HepG2 (cell line): ENCODE measurements around the gene LRRC8D. TPM values are rescaled to one million over a fixed set of nuclear protein-coding genes. Genes with fewer than 3 reads are reported as not detected.
A peak's percentile ranks its signal among the peaks of the same experiment; 100 is the strongest.

ENCODE experiments used
- CBX2 ChIP-seq, 2 experiments: fragments of 200-600 bp in 1 of 2; sonication (generic); formaldehyde crosslinking in 1 of 2; IDR thresholded peaks; 2 replicates each; pipeline versions ENCODE4 v1.7.0 to v1.8.1; 2018 to 2022; ENCODE audit warnings: low read depth in 2 of 2, low read length in 1 of 2, mild to moderate bottlenecking in 1 of 2, missing genetic modification reagents in 1 of 2
- DNMT1 ChIP-seq: sonication (generic); formaldehyde crosslinking; IDR thresholded peaks from 2 replicates; pipeline ENCODE4 v1.5.1; 2020; ENCODE audit warnings: mild to moderate bottlenecking, missing genetic modification reagents
- FOSL2 ChIP-seq: sonication (generic); formaldehyde crosslinking; IDR thresholded peaks from 2 replicates; pipeline ENCODE4 v1.4.0; 2020; ENCODE audit warnings: missing genetic modification reagents
- GATAD2A ChIP-seq: IDR thresholded peaks from 2 replicates; pipeline ENCODE4 v1.6.1; 2016
- GTF3A ChIP-seq: sonication (generic); formaldehyde crosslinking; conservative IDR thresholded peaks from 2 replicates; pipeline ENCODE4 v1.4.0; 2020; ENCODE audit warnings: mild to moderate bottlenecking, missing genetic modification reagents
- KAT8 ChIP-seq: IDR thresholded peaks from 2 replicates; pipeline ENCODE4 v1.6.1; 2016; ENCODE audit warnings: missing genetic modification reagents, missing compliant biosample characterization
- NCOA2 ChIP-seq: sonication (generic); formaldehyde crosslinking; IDR thresholded peaks from 2 replicates; pipeline ENCODE4 v1.8.0; 2022; ENCODE audit warnings: inconsistent platforms
- NFE2L1 ChIP-seq: sonication (generic); formaldehyde crosslinking; IDR thresholded peaks from 2 replicates; pipeline ENCODE4 v1.4.0; 2020; ENCODE audit warnings: missing genetic modification reagents, mild to moderate bottlenecking, borderline replicate concordance
- RBM39 ChIP-seq: fragments of 200-400 bp; formaldehyde crosslinking; IDR thresholded peaks from one replicate; pipeline ENCODE4 v1.6.1; 2018; ENCODE audit warnings: antibody characterized with exemption, mild to moderate bottlenecking, low read depth, low read length; ENCODE audit not compliant: poor library complexity, severe bottlenecking
- SMC3 ChIP-seq: IDR thresholded peaks from 2 replicates; pipeline ENCODE4 v1.6.1; 2011; ENCODE audit warnings: low read length, improper control_type of control experiment
- SP1 ChIP-seq, 2 experiments: fragments of 450-650 bp in 1 of 2; sonication (generic) in 1 of 2; formaldehyde crosslinking in 1 of 2; IDR thresholded peaks; 2 replicates each; pipeline versions ENCODE4 v1.4.0 to v1.6.1; 2016 to 2020; ENCODE audit warnings: missing genetic modification reagents in 1 of 2
- TAF15 ChIP-seq: fragments of 200-400 bp; formaldehyde crosslinking; IDR thresholded peaks from one replicate; pipeline ENCODE4 v1.6.1; 2018; ENCODE audit warnings: mild to moderate bottlenecking, low read depth, low read length; ENCODE audit not compliant: poor library complexity, severe bottlenecking
- TCF7 ChIP-seq: sonication (generic); IDR thresholded peaks from 2 replicates; pipeline ENCODE4 v1.6.1; 2016; ENCODE audit warnings: antibody characterized with exemption, low read depth
- ZNF235 ChIP-seq: sonication (generic); formaldehyde crosslinking; IDR thresholded peaks from 2 replicates; pipeline ENCODE4 v1.8.1; 2023; ENCODE audit warnings: mild to moderate bottlenecking, missing genetic modification reagents, borderline replicate concordance
- ZNF3 ChIP-seq: IDR thresholded peaks from 2 replicates; pipeline ENCODE4 v1.7.0; 2017; ENCODE audit warnings: inconsistent platforms
- ZNF431 ChIP-seq: sonication (generic); formaldehyde crosslinking; IDR thresholded peaks from 2 replicates; pipeline ENCODE4 v1.9.0; 2022; ENCODE audit warnings: missing genetic modification reagents, low read depth, mild to moderate bottlenecking, borderline replicate concordance
- ZNF788 ChIP-seq: sonication (generic); formaldehyde crosslinking; IDR thresholded peaks from 2 replicates; pipeline ENCODE4 v1.5.0; 2020; ENCODE audit warnings: mild to moderate bottlenecking, missing genetic modification reagents, borderline replicate concordance
- ZNF891 ChIP-seq: sonication (generic); formaldehyde crosslinking; IDR thresholded peaks from 2 replicates; pipeline ENCODE4 v1.5.0; 2020; ENCODE audit warnings: mild to moderate bottlenecking, missing genetic modification reagents
- polyA plus RNA-seq, 8 experiments: library from polyadenylated mRNA; depleted of rRNA in 3 of 8; stranded (reverse) in 7 of 8; unstranded in 1 of 8; fragments of >200 nt; fragmentation: Illumina TruSeq in 4 of 8; extraction: Trizol in 4 of 8; gene quantifications; 2 replicates each; pipeline versions ENCODE4 v1.2.1 to v1.2.3, GENCODE V29; 2011 to 2016; ENCODE audit warnings: low read depth in 4 of 8, missing spikeins in 1 of 8, mixed read lengths in 1 of 8; ENCODE audit not compliant: insufficient read depth in 1 of 8
- total RNA-seq, 5 experiments: library from RNA; depleted of rRNA; stranded (reverse); fragments of >200 nt; fragmentation: Illumina TruSeq; extraction: Trizol; gene quantifications; 2 replicates each; pipeline ENCODE4 v1.2.3, GENCODE V29; 2016; ENCODE audit warnings: low read depth in 1 of 5
- TF ChIP-seq, protein P1 (sequence below): IDR thresholded peaks from 2 replicates; pipeline ENCODE4 v1.6.1; 2016; ENCODE audit warnings: low read depth, missing genetic modification reagents, missing compliant biosample characterization
- TF ChIP-seq, protein P2 (sequence below): IDR thresholded peaks from 2 replicates; pipeline ENCODE4 v1.6.1; 2012; ENCODE audit warnings: low read depth, low read length, improper control_type of control experiment
- TF ChIP-seq, protein P3 (sequence below): sonication (generic); formaldehyde crosslinking; IDR thresholded peaks from 2 replicates; pipeline ENCODE4 v1.5.1; 2020; ENCODE audit warnings: missing genetic modification reagents, mild to moderate bottlenecking, borderline replicate concordance

The LRRC8D gene
- total and polyA plus RNA-seq, 2 of the 13 experiments (the other 11 are each of a cell fraction or from before 2014, with no cell fraction given) = 29.9 to 45.5 TPM

DNA sequence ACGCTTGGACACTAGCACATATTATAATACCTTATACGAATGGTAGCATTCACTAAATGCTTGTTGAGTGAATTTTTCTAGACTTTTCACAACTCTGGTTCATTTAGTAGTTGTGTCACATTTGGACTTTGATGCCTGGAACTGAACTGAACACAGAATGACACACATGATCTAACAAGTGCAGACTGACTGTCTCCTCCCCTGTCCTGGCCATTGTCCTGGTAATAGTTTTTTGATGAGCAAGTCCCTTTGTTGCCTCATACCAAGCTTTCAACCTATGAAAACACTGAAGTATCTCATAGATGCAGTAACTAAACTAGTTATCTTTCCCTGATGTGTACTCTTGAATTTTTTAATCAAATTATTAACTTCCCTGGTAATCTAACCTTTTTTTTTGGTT lies 66.4 kb downstream of the LRRC8D start (continued):
- no peak for TF ChIP-seq RBM39
- no peak for TF ChIP-seq SP1 (IDR thresholded peaks at IDR 0.05)
- TF ChIP-seq SP1 (CRISPR knock-in tag; IDR thresholded peaks at IDR 0.05) = no peak
- no peak for TF ChIP-seq TCF7
- no peak for TF ChIP-seq SMC3
- TF ChIP-seq ZNF3 (CRISPR knock-in tag) = peak; percentile 96
- TF ChIP-seq ZNF788 (CRISPR knock-in tag) = no peak
- TF ChIP-seq, protein P1, sequence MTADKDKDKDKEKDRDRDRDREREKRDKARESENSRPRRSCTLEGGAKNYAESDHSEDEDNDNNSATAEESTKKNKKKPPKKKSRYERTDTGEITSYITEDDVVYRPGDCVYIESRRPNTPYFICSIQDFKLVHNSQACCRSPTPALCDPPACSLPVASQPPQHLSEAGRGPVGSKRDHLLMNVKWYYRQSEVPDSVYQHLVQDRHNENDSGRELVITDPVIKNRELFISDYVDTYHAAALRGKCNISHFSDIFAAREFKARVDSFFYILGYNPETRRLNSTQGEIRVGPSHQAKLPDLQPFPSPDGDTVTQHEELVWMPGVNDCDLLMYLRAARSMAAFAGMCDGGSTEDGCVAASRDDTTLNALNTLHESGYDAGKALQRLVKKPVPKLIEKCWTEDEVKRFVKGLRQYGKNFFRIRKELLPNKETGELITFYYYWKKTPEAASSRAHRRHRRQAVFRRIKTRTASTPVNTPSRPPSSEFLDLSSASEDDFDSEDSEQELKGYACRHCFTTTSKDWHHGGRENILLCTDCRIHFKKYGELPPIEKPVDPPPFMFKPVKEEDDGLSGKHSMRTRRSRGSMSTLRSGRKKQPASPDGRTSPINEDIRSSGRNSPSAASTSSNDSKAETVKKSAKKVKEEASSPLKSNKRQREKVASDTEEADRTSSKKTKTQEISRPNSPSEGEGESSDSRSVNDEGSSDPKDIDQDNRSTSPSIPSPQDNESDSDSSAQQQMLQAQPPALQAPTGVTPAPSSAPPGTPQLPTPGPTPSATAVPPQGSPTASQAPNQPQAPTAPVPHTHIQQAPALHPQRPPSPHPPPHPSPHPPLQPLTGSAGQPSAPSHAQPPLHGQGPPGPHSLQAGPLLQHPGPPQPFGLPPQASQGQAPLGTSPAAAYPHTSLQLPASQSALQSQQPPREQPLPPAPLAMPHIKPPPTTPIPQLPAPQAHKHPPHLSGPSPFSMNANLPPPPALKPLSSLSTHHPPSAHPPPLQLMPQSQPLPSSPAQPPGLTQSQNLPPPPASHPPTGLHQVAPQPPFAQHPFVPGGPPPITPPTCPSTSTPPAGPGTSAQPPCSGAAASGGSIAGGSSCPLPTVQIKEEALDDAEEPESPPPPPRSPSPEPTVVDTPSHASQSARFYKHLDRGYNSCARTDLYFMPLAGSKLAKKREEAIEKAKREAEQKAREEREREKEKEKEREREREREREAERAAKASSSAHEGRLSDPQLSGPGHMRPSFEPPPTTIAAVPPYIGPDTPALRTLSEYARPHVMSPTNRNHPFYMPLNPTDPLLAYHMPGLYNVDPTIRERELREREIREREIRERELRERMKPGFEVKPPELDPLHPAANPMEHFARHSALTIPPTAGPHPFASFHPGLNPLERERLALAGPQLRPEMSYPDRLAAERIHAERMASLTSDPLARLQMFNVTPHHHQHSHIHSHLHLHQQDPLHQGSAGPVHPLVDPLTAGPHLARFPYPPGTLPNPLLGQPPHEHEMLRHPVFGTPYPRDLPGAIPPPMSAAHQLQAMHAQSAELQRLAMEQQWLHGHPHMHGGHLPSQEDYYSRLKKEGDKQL (CRISPR knock-in tag) = no peak
- TF ChIP-seq, protein P2, sequence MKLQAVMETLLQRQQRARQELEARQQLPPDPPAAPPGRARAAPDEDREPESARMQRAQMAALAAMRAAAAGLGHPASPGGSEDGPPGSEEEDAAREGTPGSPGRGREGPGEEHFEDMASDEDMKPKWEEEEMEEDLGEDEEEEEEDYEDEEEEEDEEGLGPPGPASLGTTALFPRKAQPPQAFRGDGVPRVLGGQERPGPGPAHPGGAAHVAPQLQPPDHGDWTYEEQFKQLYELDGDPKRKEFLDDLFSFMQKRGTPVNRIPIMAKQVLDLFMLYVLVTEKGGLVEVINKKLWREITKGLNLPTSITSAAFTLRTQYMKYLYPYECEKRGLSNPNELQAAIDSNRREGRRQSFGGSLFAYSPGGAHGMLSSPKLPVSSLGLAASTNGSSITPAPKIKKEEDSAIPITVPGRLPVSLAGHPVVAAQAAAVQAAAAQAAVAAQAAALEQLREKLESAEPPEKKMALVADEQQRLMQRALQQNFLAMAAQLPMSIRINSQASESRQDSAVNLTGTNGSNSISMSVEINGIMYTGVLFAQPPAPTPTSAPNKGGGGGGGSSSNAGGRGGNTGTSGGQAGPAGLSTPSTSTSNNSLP = 0 out of 2 replicates have a peak, but pooled peaks have one; percentile 30
- no peak for TF ChIP-seq TAF15
- no peak for TF ChIP-seq ZNF891 (CRISPR knock-in tag)
- no peak for TF ChIP-seq NCOA2 (CRISPR knock-in tag)
- no peak for TF ChIP-seq NFE2L1 (CRISPR knock-in tag)
- TF ChIP-seq, protein P3, sequence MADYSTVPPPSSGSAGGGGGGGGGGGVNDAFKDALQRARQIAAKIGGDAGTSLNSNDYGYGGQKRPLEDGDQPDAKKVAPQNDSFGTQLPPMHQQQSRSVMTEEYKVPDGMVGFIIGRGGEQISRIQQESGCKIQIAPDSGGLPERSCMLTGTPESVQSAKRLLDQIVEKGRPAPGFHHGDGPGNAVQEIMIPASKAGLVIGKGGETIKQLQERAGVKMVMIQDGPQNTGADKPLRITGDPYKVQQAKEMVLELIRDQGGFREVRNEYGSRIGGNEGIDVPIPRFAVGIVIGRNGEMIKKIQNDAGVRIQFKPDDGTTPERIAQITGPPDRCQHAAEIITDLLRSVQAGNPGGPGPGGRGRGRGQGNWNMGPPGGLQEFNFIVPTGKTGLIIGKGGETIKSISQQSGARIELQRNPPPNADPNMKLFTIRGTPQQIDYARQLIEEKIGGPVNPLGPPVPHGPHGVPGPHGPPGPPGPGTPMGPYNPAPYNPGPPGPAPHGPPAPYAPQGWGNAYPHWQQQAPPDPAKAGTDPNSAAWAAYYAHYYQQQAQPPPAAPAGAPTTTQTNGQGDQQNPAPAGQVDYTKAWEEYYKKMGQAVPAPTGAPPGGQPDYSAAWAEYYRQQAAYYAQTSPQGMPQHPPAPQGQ (CRISPR knock-in tag) = no peak
- no peak for TF ChIP-seq ZNF235 (CRISPR knock-in tag)
- no peak for TF ChIP-seq CBX2 (IDR thresholded peaks at IDR 0.05; ENCODE audit: low read depth, low read length)
- TF ChIP-seq CBX2 (CRISPR knock-in tag; IDR thresholded peaks at IDR 0.05; ENCODE audit: low read depth) = no peak
- no peak for TF ChIP-seq ZNF431 (CRISPR knock-in tag)
- TF ChIP-seq FOSL2 (CRISPR knock-in tag) = peak; percentile 60
- no peak for TF ChIP-seq DNMT1 (CRISPR knock-in tag)
- no peak for TF ChIP-seq GATAD2A (CRISPR knock-in tag)
- TF ChIP-seq GTF3A (CRISPR knock-in tag) = no peak
- no peak for TF ChIP-seq KAT8 (CRISPR knock-in tag)
